Measurements from ENCODE around the gene CAPN7. TPM values are rescaled to one million over a fixed set of nuclear protein-coding genes. Genes with fewer than 3 reads are reported as not detected.

CAPN7 gene
- total RNA-seq, 1 donor from 2014 or later: 49.4 TPM

GRCh38 chr3:15294929-15295328 is 88.9 kb downstream of the CAPN7 start:
- Histone ChIP-seq H3K36me3 (no peaks in the 10 kb centered on the region), H3K4me3 (no peak overlapping the region), H3K4me1 (peaks cover 85% of the 10 kb centered on the region), H3K27me3 (ENCODE audit: low read depth) (no peaks in the 10 kb centered on the region), H3K9me3 (no peaks in the 10 kb centered on the region), H3K27ac (peak overlapping the region; percentile 72)
- TF ChIP-seq CTCF (IDR thresholded peaks at IDR 0.05): no peak
- ATAC-seq: peak; percentile 52 to 82
- no peak for DNase-seq
- intact Hi-C loops (cut with DNase I): no loop called here

GRCh38 chr3:15295506-15295905 is 89.5 kb downstream of the CAPN7 start:
- peak; percentile 46 to 57 for ATAC-seq
- Histone ChIP-seq H3K9me3 (no peaks in the 10 kb centered on the region), H3K36me3 (no peaks in the 10 kb centered on the region), H3K4me3 (no peak overlapping the region), H3K27ac (peak overlapping the region; percentile 72), H3K27me3 (ENCODE audit: low read depth) (no peaks in the 10 kb centered on the region), H3K4me1 (peaks cover 85% of the 10 kb centered on the region)
- DNase-seq: no peak
- TF ChIP-seq CTCF (IDR thresholded peaks at IDR 0.05): no peak
- intact Hi-C loops (cut with DNase I): no loop called here

GRCh38 chr3:15297608-15298350 is 91.7 kb downstream of the CAPN7 start:
- Histone ChIP-seq H3K4me3 (no peak overlapping the region), H3K36me3 (peaks cover 6% of the 10 kb centered on the region), H3K4me1 (peaks cover 74% of the 10 kb centered on the region), H3K27ac (no peak overlapping the region), H3K9me3 (no peaks in the 10 kb centered on the region), H3K27me3 (ENCODE audit: low read depth) (no peaks in the 10 kb centered on the region)
- intact Hi-C loops (cut with DNase I): no loop called here
- ATAC-seq (no peak), DNase-seq (no peak)
- no peak for TF ChIP-seq CTCF (IDR thresholded peaks at IDR 0.05)

- no peaks in the 10 kb centered on the region for H3K9me3 ChIP-seq
- no peaks in the 10 kb centered on the region for H3K27me3 ChIP-seq (ENCODE audit: low read depth)
- no peak overlapping the region for H3K27ac ChIP-seq
- H3K4me1 ChIP-seq: peaks cover 66% of the 10 kb centered on the region
- no peak for TF ChIP-seq CTCF (IDR thresholded peaks at IDR 0.05)
- ATAC-seq (no peak), DNase-seq (no peak)
- H3K36me3 ChIP-seq: peaks cover 14% of the 10 kb centered on the region
- no peak overlapping the region for H3K4me3 ChIP-seq
- intact Hi-C loops (cut with DNase I): no loop called here
These were observed 92.5 kb downstream of the CAPN7 start for GRCh38 chr3:15298504-15298903.

- Histone ChIP-seq H3K4me3 (no peak overlapping the region), H3K9me3 (no peaks in the 10 kb centered on the region), H3K27ac (no peak overlapping the region), H3K4me1 (peaks cover 61% of the 10 kb centered on the region), H3K36me3 (peaks cover 19% of the 10 kb centered on the region), H3K27me3 (ENCODE audit: low read depth) (no peaks in the 10 kb centered on the region)
- intact Hi-C loops (cut with DNase I): no loop called here
- ATAC-seq (no peak), DNase-seq (no peak)
- no peak for TF ChIP-seq CTCF (IDR thresholded peaks at IDR 0.05)
These were observed 93.0 kb downstream of the CAPN7 start for GRCh38 chr3:15299036-15299435.

All from lower lobe of right lung (tissue), 2 donors.